WTC11 (cell line): ENCODE results near the gene SPATA2L. TPM values are rescaled to one million over a fixed set of nuclear protein-coding genes. Genes with fewer than 3 reads are reported as not detected.

Experiments used
- ATAC-seq: fragments of 200-7000 bp; cut with Tn5 transposase; 2 replicates; pipeline ENCODE4 v1.10.0; 2021; ENCODE audit warnings: mild to moderate bottlenecking, moderate library complexity
- CTCF ChIA-PET: fragments of 300-600 bp; sonication (Branson Sonifier 250); formaldehyde crosslinking; loops from one replicate; lab custom pipeline; 2021; ENCODE audit warnings: antibody characterized with exemption; lab: Charles Lee
- POLR2A ChIA-PET: fragments of 350-600 bp; sonication (Branson Sonifier 250); formaldehyde crosslinking; loops from one replicate; lab custom pipeline; 2021; ENCODE audit warnings: antibody characterized with exemption; lab: Charles Lee
- DNase-seq: peaks from one replicate; pipeline ENCODE4 v3.0.0; 2021; ENCODE audit warnings: low spot score
- H3K27ac Mint-ChIP-seq: 2 replicates; pipeline ENCODE4 v1.8.0; 2021; ENCODE audit warnings: mixed read lengths
- H3K27me3 Mint-ChIP-seq: 2 replicates; pipeline ENCODE4 v1.8.0; 2021; ENCODE audit warnings: low read depth, mild to moderate bottlenecking, moderate library complexity, mixed read lengths
- H3K36me3 Mint-ChIP-seq: 2 replicates; pipeline ENCODE4 v1.8.0; 2021; ENCODE audit warnings: mixed read lengths
- H3K4me1 Mint-ChIP-seq: 2 replicates; pipeline ENCODE4 v1.8.0; 2022; ENCODE audit warnings: mixed read lengths
- H3K4me3 Mint-ChIP-seq: 2 replicates; pipeline ENCODE4 v1.8.0; 2021; ENCODE audit warnings: mild to moderate bottlenecking, moderate library complexity, mixed read lengths
- H3K9me3 Mint-ChIP-seq: 2 replicates; pipeline ENCODE4 v1.8.0; 2021; ENCODE audit warnings: mixed read lengths
- FOXK1 ChIP-seq: sonication (generic); formaldehyde crosslinking; IDR thresholded peaks from 2 replicates; pipeline ENCODE4 v1.8.0; 2022; ENCODE audit warnings: mild to moderate bottlenecking, moderate library complexity, missing genetic modification reagents
- KAT7 ChIP-seq: sonication (generic); formaldehyde crosslinking; IDR thresholded peaks from 2 replicates; pipeline ENCODE4 v1.8.1; 2023; ENCODE audit warnings: missing genetic modification reagents, mild to moderate bottlenecking, borderline replicate concordance
- MXD4 ChIP-seq: fragments of 250-450 bp; sonication (Bioruptor Pico); IDR thresholded peaks from 2 replicates; pipeline ENCODE4 v1.8.0; 2021; ENCODE audit warnings: mild to moderate bottlenecking, moderate library complexity, borderline replicate concordance
- OVOL2 ChIP-seq: fragments of 250-450 bp; sonication (Bioruptor Pico); IDR thresholded peaks from 2 replicates; pipeline ENCODE4 v1.9.0; 2021; ENCODE audit warnings: mild to moderate bottlenecking, borderline replicate concordance
- TCF7 ChIP-seq: sonication (generic); formaldehyde crosslinking; IDR thresholded peaks from 2 replicates; pipeline ENCODE4 v1.8.0; 2022; ENCODE audit warnings: mild to moderate bottlenecking, low read depth, missing genetic modification reagents, moderate library complexity
- TEAD4 ChIP-seq: sonication (generic); formaldehyde crosslinking; IDR thresholded peaks from 2 replicates; pipeline ENCODE4 v1.8.0; 2022; ENCODE audit warnings: mild to moderate bottlenecking, missing genetic modification reagents
- TP53 ChIP-seq: sonication (generic); formaldehyde crosslinking; IDR thresholded peaks from 2 replicates; pipeline ENCODE4 v1.8.1; 2023; ENCODE audit warnings: mild to moderate bottlenecking, missing genetic modification reagents
- ZNF138 ChIP-seq: sonication (generic); formaldehyde crosslinking; conservative IDR thresholded peaks from 2 replicates; pipeline ENCODE4 v1.8.1; 2022; ENCODE audit warnings: mild to moderate bottlenecking, moderate library complexity, missing genetic modification reagents
- total RNA-seq: library from RNA; stranded (reverse); gene quantifications from 3 replicates; pipeline ENCODE4 v1.2.3, GENCODE V29; 2021
- TF ChIP-seq, protein P1 (sequence below): sonication (generic); formaldehyde crosslinking; IDR thresholded peaks from 2 replicates; pipeline ENCODE4 v1.8.1; 2022; ENCODE audit warnings: low read depth, mild to moderate bottlenecking, moderate library complexity, missing genetic modification reagents, borderline replicate concordance
- TF ChIP-seq, protein P2 (sequence below): sonication (generic); formaldehyde crosslinking; IDR thresholded peaks from 2 replicates; pipeline ENCODE4 v1.8.0; 2023; ENCODE audit warnings: missing genetic modification reagents, mild to moderate bottlenecking, borderline replicate concordance
- TF ChIP-seq, protein P3 (sequence below): fragments of 200-600 bp; IDR thresholded peaks from 2 replicates; pipeline ENCODE4 v1.8.0; 2022; ENCODE audit warnings: antibody characterized with exemption
- TF ChIP-seq, protein P4 (sequence below): sonication (generic); formaldehyde crosslinking; IDR thresholded peaks from 2 replicates; pipeline ENCODE4 v1.8.0; 2022; ENCODE audit warnings: missing genetic modification reagents
- TF ChIP-seq, protein P5 (sequence below): sonication (generic); formaldehyde crosslinking; conservative IDR thresholded peaks from 2 replicates; pipeline ENCODE4 v1.8.1; 2023; ENCODE audit warnings: mild to moderate bottlenecking, low read depth, missing genetic modification reagents, moderate library complexity
- TF ChIP-seq, protein P6 (sequence below): sonication (generic); formaldehyde crosslinking; IDR thresholded peaks from 2 replicates; pipeline ENCODE4 v1.8.1; 2023; ENCODE audit warnings: mild to moderate bottlenecking, missing genetic modification reagents
- TF ChIP-seq, protein P7 (sequence below): sonication (generic); formaldehyde crosslinking; IDR thresholded peaks from 2 replicates; pipeline ENCODE4 v1.8.0; 2022; ENCODE audit warnings: mild to moderate bottlenecking, missing genetic modification reagents
- TF ChIP-seq, protein P8 (sequence below): sonication (generic); formaldehyde crosslinking; IDR thresholded peaks from 2 replicates; pipeline ENCODE4 v1.8.1; 2022; ENCODE audit warnings: low read depth, missing genetic modification reagents, borderline replicate concordance
- TF ChIP-seq, protein P9 (sequence below): sonication (generic); formaldehyde crosslinking; IDR thresholded peaks from 2 replicates; pipeline ENCODE4 v1.8.0; 2023; ENCODE audit warnings: missing genetic modification reagents

Gene SPATA2L
- total RNA-seq, 1 experiment from 2014 or later = 15.7 TPM

DNA sequence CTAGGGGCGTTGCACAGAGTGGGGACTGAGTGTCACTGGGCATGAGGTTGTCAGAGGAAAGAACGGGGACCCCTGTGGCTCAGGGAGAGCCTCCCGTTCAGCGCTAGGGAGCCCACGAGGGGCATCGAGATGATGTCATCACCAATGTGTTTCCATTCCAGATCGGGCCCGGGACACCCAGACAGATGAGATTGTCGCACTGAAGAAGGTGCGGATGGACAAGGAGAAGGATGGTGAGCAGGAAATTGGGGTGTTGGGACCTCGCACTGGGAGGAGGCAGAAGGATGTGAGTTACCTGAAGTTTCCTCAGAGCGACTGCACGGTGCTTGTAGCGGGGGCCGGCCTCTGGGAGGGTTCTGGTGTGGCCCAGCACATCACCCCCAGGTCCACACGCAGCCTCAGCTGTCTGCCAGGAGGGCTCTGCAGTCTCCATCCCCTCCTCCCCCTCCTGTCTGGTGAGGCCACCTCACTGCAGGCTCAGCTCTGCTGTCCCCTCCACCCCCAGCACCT is 11.1 kb downstream of the SPATA2L start:
- H3K36me3 Mint-ChIP-seq = peaks cover 42% of the 10 kb centered on the region
- POLR2A ChIA-PET = no interaction called here

More for the DNA sequence above, 11.1 kb downstream of the SPATA2L start:
- Mint-ChIP-seq H3K27me3 (no peaks in the 10 kb centered on the region), H3K4me3 (no peak overlapping the region), H3K9me3 (peaks cover 5% of the 10 kb centered on the region), H3K4me1 (peaks cover 7% of the 10 kb centered on the region), H3K27ac (no peak overlapping the region)
- ATAC-seq (no peak), DNase-seq (no peak)
- no peak for TF ChIP-seq MXD4 (CRISPR knock-in tag)
- TF ChIP-seq, protein P1, sequence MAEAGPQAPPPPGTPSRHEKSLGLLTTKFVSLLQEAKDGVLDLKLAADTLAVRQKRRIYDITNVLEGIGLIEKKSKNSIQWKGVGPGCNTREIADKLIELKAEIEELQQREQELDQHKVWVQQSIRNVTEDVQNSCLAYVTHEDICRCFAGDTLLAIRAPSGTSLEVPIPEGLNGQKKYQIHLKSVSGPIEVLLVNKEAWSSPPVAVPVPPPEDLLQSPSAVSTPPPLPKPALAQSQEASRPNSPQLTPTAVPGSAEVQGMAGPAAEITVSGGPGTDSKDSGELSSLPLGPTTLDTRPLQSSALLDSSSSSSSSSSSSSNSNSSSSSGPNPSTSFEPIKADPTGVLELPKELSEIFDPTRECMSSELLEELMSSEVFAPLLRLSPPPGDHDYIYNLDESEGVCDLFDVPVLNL = no peak
- TF ChIP-seq, protein P2, sequence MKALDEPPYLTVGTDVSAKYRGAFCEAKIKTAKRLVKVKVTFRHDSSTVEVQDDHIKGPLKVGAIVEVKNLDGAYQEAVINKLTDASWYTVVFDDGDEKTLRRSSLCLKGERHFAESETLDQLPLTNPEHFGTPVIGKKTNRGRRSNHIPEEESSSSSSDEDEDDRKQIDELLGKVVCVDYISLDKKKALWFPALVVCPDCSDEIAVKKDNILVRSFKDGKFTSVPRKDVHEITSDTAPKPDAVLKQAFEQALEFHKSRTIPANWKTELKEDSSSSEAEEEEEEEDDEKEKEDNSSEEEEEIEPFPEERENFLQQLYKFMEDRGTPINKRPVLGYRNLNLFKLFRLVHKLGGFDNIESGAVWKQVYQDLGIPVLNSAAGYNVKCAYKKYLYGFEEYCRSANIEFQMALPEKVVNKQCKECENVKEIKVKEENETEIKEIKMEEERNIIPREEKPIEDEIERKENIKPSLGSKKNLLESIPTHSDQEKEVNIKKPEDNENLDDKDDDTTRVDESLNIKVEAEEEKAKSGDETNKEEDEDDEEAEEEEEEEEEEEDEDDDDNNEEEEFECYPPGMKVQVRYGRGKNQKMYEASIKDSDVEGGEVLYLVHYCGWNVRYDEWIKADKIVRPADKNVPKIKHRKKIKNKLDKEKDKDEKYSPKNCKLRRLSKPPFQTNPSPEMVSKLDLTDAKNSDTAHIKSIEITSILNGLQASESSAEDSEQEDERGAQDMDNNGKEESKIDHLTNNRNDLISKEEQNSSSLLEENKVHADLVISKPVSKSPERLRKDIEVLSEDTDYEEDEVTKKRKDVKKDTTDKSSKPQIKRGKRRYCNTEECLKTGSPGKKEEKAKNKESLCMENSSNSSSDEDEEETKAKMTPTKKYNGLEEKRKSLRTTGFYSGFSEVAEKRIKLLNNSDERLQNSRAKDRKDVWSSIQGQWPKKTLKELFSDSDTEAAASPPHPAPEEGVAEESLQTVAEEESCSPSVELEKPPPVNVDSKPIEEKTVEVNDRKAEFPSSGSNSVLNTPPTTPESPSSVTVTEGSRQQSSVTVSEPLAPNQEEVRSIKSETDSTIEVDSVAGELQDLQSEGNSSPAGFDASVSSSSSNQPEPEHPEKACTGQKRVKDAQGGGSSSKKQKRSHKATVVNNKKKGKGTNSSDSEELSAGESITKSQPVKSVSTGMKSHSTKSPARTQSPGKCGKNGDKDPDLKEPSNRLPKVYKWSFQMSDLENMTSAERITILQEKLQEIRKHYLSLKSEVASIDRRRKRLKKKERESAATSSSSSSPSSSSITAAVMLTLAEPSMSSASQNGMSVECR (CRISPR knock-in tag) = no peak
- TF ChIP-seq KAT7 (CRISPR knock-in tag) = no peak
- no peak for TF ChIP-seq TCF7 (CRISPR knock-in tag)
- TF ChIP-seq ZNF138 (CRISPR knock-in tag) = no peak
- TF ChIP-seq, protein P3, sequence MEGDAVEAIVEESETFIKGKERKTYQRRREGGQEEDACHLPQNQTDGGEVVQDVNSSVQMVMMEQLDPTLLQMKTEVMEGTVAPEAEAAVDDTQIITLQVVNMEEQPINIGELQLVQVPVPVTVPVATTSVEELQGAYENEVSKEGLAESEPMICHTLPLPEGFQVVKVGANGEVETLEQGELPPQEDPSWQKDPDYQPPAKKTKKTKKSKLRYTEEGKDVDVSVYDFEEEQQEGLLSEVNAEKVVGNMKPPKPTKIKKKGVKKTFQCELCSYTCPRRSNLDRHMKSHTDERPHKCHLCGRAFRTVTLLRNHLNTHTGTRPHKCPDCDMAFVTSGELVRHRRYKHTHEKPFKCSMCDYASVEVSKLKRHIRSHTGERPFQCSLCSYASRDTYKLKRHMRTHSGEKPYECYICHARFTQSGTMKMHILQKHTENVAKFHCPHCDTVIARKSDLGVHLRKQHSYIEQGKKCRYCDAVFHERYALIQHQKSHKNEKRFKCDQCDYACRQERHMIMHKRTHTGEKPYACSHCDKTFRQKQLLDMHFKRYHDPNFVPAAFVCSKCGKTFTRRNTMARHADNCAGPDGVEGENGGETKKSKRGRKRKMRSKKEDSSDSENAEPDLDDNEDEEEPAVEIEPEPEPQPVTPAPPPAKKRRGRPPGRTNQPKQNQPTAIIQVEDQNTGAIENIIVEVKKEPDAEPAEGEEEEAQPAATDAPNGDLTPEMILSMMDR = no peak
- TF ChIP-seq, protein P4, sequence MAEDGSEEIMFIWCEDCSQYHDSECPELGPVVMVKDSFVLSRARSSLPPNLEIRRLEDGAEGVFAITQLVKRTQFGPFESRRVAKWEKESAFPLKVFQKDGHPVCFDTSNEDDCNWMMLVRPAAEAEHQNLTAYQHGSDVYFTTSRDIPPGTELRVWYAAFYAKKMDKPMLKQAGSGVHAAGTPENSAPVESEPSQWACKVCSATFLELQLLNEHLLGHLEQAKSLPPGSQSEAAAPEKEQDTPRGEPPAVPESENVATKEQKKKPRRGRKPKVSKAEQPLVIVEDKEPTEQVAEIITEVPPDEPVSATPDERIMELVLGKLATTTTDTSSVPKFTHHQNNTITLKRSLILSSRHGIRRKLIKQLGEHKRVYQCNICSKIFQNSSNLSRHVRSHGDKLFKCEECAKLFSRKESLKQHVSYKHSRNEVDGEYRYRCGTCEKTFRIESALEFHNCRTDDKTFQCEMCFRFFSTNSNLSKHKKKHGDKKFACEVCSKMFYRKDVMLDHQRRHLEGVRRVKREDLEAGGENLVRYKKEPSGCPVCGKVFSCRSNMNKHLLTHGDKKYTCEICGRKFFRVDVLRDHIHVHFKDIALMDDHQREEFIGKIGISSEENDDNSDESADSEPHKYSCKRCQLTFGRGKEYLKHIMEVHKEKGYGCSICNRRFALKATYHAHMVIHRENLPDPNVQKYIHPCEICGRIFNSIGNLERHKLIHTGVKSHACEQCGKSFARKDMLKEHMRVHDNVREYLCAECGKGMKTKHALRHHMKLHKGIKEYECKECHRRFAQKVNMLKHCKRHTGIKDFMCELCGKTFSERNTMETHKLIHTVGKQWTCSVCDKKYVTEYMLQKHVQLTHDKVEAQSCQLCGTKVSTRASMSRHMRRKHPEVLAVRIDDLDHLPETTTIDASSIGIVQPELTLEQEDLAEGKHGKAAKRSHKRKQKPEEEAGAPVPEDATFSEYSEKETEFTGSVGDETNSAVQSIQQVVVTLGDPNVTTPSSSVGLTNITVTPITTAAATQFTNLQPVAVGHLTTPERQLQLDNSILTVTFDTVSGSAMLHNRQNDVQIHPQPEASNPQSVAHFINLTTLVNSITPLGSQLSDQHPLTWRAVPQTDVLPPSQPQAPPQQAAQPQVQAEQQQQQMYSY = no peak
- TF ChIP-seq, protein P5, sequence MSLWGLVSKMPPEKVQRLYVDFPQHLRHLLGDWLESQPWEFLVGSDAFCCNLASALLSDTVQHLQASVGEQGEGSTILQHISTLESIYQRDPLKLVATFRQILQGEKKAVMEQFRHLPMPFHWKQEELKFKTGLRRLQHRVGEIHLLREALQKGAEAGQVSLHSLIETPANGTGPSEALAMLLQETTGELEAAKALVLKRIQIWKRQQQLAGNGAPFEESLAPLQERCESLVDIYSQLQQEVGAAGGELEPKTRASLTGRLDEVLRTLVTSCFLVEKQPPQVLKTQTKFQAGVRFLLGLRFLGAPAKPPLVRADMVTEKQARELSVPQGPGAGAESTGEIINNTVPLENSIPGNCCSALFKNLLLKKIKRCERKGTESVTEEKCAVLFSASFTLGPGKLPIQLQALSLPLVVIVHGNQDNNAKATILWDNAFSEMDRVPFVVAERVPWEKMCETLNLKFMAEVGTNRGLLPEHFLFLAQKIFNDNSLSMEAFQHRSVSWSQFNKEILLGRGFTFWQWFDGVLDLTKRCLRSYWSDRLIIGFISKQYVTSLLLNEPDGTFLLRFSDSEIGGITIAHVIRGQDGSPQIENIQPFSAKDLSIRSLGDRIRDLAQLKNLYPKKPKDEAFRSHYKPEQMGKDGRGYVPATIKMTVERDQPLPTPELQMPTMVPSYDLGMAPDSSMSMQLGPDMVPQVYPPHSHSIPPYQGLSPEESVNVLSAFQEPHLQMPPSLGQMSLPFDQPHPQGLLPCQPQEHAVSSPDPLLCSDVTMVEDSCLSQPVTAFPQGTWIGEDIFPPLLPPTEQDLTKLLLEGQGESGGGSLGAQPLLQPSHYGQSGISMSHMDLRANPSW (CRISPR knock-in tag) = no peak
- TF ChIP-seq, protein P6, sequence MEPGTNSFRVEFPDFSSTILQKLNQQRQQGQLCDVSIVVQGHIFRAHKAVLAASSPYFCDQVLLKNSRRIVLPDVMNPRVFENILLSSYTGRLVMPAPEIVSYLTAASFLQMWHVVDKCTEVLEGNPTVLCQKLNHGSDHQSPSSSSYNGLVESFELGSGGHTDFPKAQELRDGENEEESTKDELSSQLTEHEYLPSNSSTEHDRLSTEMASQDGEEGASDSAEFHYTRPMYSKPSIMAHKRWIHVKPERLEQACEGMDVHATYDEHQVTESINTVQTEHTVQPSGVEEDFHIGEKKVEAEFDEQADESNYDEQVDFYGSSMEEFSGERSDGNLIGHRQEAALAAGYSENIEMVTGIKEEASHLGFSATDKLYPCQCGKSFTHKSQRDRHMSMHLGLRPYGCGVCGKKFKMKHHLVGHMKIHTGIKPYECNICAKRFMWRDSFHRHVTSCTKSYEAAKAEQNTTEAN = no peak
- TF ChIP-seq, protein P7, sequence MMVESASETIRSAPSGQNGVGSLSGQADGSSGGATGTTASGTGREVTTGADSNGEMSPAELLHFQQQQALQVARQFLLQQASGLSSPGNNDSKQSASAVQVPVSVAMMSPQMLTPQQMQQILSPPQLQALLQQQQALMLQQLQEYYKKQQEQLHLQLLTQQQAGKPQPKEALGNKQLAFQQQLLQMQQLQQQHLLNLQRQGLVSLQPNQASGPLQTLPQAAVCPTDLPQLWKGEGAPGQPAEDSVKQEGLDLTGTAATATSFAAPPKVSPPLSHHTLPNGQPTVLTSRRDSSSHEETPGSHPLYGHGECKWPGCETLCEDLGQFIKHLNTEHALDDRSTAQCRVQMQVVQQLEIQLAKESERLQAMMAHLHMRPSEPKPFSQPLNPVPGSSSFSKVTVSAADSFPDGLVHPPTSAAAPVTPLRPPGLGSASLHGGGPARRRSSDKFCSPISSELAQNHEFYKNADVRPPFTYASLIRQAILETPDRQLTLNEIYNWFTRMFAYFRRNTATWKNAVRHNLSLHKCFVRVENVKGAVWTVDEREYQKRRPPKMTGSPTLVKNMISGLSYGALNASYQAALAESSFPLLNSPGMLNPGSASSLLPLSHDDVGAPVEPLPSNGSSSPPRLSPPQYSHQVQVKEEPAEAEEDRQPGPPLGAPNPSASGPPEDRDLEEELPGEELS (CRISPR knock-in tag) = no peak
- TF ChIP-seq TP53 (CRISPR knock-in tag) = no peak
- no peak for TF ChIP-seq TEAD4 (CRISPR knock-in tag)
- no peak for TF ChIP-seq OVOL2 (CRISPR knock-in tag)
- TF ChIP-seq FOXK1 (CRISPR knock-in tag) = no peak
- TF ChIP-seq, protein P8, sequence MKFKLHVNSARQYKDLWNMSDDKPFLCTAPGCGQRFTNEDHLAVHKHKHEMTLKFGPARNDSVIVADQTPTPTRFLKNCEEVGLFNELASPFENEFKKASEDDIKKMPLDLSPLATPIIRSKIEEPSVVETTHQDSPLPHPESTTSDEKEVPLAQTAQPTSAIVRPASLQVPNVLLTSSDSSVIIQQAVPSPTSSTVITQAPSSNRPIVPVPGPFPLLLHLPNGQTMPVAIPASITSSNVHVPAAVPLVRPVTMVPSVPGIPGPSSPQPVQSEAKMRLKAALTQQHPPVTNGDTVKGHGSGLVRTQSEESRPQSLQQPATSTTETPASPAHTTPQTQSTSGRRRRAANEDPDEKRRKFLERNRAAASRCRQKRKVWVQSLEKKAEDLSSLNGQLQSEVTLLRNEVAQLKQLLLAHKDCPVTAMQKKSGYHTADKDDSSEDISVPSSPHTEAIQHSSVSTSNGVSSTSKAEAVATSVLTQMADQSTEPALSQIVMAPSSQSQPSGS (CRISPR knock-in tag) = no peak
- TF ChIP-seq, protein P9, sequence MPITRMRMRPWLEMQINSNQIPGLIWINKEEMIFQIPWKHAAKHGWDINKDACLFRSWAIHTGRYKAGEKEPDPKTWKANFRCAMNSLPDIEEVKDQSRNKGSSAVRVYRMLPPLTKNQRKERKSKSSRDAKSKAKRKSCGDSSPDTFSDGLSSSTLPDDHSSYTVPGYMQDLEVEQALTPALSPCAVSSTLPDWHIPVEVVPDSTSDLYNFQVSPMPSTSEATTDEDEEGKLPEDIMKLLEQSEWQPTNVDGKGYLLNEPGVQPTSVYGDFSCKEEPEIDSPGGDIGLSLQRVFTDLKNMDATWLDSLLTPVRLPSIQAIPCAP (CRISPR knock-in tag) = no peak
- CTCF ChIA-PET = no interaction called here
